ENCODE results near the gene TTC5. TPM values are rescaled to one million over a fixed set of nuclear protein-coding genes. Genes with fewer than 3 reads are reported as not detected.
"Not testable (repeated sequence)": the region's sequence is repeated elsewhere in the genome, so short reads cannot be mapped to it uniquely, and the experiment has no call there.

The TTC5 gene
- total RNA-seq, 1 donor from 2014 or later = 33.7 TPM

DNA sequence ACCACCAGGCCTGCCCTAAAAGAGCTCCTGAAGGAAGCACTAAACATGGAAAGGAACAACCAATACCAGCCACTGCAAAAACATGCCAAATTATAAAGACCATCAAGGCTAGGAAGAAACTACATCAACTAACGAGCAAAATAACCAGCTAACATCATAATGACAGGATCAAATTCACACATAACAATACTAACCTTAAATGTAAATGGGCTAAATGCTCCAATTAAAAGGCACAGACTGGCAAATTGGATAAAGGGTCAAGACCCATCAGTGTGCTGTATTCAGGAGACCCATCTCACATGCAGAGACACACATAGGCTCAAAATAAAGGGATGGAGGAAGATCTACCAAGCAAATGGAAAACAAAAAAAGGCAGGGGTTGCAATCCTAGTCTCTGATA is 23.8 kb downstream of the TTC5 start:
- H3K4me3 Mint-ChIP-seq; H3K4me1 Mint-ChIP-seq (ENCODE audit: low read depth): not testable (repeated sequence)

DNA sequence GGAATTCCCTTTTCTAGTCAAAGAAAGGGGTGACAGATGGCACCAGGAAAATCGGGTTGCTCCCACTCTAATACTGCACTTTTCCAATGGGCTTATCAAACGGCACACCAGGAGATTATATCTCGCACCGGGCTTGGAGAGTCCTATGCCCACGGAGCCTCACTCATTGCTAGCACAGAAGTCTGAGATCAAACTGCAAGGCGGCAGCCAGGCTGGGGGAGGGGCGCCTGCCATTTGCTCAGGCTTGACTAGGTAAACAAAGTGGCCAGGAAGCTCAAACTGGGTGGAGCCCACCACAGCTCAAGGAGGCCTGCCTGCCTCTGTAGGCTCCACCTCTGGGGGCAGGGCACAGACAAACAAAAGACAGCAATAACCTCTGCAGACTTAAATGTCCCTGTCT is 25.5 kb downstream of the TTC5 start:
- H3K36me3 Mint-ChIP-seq (ENCODE audit: low read depth) = peaks cover 35% of the 10 kb centered on the region
- DNase-seq (ENCODE audit: low spot score); intact Hi-C loops (cut with micrococcal nuclease); H3K4me1 Mint-ChIP-seq (ENCODE audit: low read depth); H3K27ac Mint-ChIP-seq; H3K9me3 Mint-ChIP-seq; H3K4me3 Mint-ChIP-seq; H3K27me3 Mint-ChIP-seq (ENCODE audit: insufficient read depth): not testable (repeated sequence)

More for the DNA sequence above, 23.8 kb downstream of the TTC5 start:
- H3K36me3 Mint-ChIP-seq (ENCODE audit: low read depth) = peaks cover 40% of the 10 kb centered on the region
- H3K9me3 Mint-ChIP-seq; intact Hi-C loops (cut with micrococcal nuclease); DNase-seq (ENCODE audit: low spot score); H3K27ac Mint-ChIP-seq; H3K27me3 Mint-ChIP-seq (ENCODE audit: insufficient read depth): not testable (repeated sequence)

DNA sequence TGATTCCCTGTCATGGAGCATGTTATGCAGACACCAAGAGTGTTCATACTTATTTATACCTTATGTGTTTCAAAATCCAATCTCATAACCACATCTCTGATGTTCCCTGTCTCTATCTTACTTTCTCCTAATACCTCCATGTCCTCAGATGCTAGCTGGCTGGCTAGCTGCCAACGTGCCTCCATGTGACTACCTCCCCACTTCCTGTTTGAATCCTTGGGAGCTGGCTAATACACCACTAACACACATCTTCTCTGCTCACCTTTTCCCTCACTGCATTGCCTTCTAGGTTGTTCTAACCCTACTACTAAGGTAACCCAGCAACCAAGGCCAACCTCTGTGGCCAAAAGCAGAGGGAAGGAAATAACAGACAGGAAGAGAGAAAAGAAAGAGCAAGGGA is 27.3 kb downstream of the TTC5 start:
- DNase-seq (ENCODE audit: low spot score) = no peak
- intact Hi-C loops (cut with micrococcal nuclease) = no loop called here
- no peaks in the 10 kb centered on the region for H3K27me3 Mint-ChIP-seq (ENCODE audit: insufficient read depth)
- H3K4me1 Mint-ChIP-seq (ENCODE audit: low read depth) = no peaks in the 10 kb centered on the region
- H3K27ac Mint-ChIP-seq = no peak overlapping the region
- peaks cover 25% of the 10 kb centered on the region for H3K9me3 Mint-ChIP-seq
- H3K4me3 Mint-ChIP-seq = no peak overlapping the region
- peaks cover 34% of the 10 kb centered on the region for H3K36me3 Mint-ChIP-seq (ENCODE audit: low read depth)

DNA sequence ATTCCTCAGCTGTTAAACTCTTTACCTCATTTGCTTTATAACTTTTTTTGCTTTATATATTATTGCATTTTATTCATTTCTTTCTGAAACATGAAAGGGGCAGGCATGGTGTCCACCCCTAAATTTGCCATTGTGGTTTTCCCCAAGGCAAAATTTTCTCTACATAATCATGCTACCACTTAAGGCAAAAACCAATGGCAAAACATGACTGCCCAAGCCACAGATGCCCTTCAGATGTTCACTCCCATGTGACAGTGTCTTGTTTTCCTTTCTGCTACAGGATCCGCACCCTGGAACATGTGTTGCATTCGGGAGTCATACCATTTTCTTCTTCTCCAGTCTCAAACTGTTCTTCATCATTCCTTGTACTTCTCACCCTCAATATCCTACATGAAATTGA is 28.3 kb downstream of the TTC5 start:
- intact Hi-C loops (cut with micrococcal nuclease) = no loop called here
- H3K27me3 Mint-ChIP-seq (ENCODE audit: insufficient read depth) = no peaks in the 10 kb centered on the region
- H3K36me3 Mint-ChIP-seq (ENCODE audit: low read depth) = peaks cover 27% of the 10 kb centered on the region

DNA sequence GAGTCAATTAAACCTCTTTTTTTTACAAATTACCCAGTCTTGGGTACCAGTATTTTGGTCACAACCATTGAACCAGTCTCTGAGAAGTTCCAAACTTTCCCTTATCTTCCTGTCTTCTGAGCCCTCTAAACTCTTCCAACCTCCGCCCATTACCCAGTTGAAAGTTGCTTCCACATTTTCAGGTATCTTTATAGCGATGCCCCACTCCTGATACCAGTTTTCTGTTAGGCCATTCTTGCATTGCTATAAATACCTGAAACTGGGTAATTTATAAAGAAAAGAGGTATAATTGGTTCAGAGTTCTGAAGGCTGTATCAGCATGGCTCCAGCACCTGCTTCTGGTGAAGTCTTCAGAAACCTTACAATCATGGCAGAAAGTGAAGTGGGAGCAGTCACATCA is 31.7 kb downstream of the TTC5 start:
- Mint-ChIP-seq H3K27me3 (ENCODE audit: insufficient read depth) (no peaks in the 10 kb centered on the region), H3K4me3 (no peak overlapping the region), H3K36me3 (ENCODE audit: low read depth) (peaks cover 12% of the 10 kb centered on the region), H3K4me1 (ENCODE audit: low read depth) (no peaks in the 10 kb centered on the region), H3K9me3 (peaks cover 37% of the 10 kb centered on the region), H3K27ac (no peak overlapping the region)
- no peak for DNase-seq (ENCODE audit: low spot score)
- intact Hi-C loops (cut with micrococcal nuclease) = no loop called here

More for the DNA sequence above, 28.3 kb downstream of the TTC5 start:
- Mint-ChIP-seq H3K27ac (no peak overlapping the region), H3K4me1 (ENCODE audit: low read depth) (no peaks in the 10 kb centered on the region), H3K9me3 (peaks cover 28% of the 10 kb centered on the region), H3K4me3 (no peak overlapping the region)
- DNase-seq (ENCODE audit: low spot score) = no peak

DNA sequence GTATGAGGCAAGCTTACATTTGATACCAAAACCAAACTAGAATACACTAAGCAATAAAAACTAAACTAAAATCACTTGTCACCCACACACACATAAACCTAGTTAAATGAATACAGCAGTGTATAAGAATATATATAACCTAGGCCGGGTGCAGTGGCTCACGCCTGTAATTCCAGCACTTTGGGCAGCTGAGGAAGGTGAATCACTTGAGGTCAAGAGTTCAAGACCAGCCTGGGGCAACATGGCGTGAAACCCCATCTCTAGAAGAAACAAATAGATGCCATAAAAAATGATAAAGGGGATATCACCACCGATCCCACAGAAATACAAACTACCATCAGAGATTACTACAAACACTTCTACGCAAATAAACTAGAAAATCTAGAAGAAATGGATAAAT is 41.4 kb downstream of the TTC5 start:
- H3K36me3 Mint-ChIP-seq (ENCODE audit: low read depth); DNase-seq (ENCODE audit: low spot score); H3K9me3 Mint-ChIP-seq; H3K4me3 Mint-ChIP-seq; H3K4me1 Mint-ChIP-seq (ENCODE audit: low read depth); H3K27ac Mint-ChIP-seq; intact Hi-C loops (cut with micrococcal nuclease); H3K27me3 Mint-ChIP-seq (ENCODE audit: insufficient read depth): not testable (repeated sequence)

DNA sequence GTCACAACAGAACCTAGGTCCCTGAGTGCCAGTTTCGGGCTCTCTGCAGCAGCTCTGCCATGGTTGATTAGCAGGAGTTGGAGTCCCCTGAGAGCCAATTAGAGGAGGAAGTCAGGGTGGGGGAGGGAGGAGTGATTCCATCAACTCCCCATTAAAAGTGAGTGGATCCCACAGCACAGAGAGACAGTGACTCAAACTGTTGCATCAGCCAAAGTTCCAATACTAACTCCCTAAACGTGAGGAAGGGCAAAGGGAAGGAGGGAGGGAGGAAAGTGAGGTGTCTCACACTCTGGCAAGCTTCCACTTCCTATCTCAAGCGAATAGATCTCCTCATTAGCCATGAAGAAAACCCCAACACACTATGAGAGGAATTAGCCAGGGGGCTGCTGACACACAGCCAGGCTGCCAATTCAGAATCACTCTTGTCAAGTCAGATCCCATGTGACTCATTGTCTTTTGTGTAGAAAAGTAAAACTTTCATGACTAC is 43.1 kb downstream of the TTC5 start:
- H3K4me1 Mint-ChIP-seq (ENCODE audit: low read depth) = no peaks in the 10 kb centered on the region
- no peak overlapping the region for H3K4me3 Mint-ChIP-seq
- intact Hi-C loops (cut with micrococcal nuclease) = no loop called here
- H3K27me3 Mint-ChIP-seq (ENCODE audit: insufficient read depth) = peaks cover 3% of the 10 kb centered on the region
- H3K9me3 Mint-ChIP-seq = no peaks in the 10 kb centered on the region
- no peak for DNase-seq (ENCODE audit: low spot score)
- no peaks in the 10 kb centered on the region for H3K36me3 Mint-ChIP-seq (ENCODE audit: low read depth)
- no peak overlapping the region for H3K27ac Mint-ChIP-seq

DNA sequence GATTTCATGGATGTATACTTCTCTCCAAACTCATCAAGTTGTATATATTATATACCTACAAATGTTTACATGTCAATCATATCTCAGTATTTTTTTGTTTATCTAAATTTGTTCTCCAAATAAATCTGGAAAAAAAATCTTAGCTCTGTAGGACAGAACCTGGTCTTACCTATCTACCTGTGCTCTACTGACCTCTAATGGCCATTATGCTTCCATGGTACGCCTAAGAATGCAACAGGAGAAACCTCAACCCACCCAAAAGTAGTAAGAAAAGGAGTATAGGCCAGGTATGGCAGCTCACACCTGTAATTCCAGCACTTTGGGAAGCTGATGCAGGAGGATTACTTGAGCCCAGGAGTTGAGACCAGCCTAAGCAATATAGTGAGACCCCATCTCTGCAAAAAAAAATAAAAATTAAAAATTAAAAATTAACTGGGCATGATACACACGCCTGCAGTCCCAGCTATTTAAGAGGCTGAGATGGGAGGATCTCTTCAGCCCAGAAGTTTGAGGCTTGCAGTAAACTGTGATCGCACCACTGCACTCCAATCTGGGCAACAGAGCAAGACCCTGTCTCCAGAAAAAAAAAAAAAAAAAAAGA is 58.0 kb downstream of the TTC5 start:
- no peaks in the 10 kb centered on the region for H3K27me3 Mint-ChIP-seq (ENCODE audit: insufficient read depth)
- intact Hi-C loops (cut with micrococcal nuclease) = no loop called here
- no peaks in the 10 kb centered on the region for H3K36me3 Mint-ChIP-seq (ENCODE audit: low read depth)
- no peaks in the 10 kb centered on the region for H3K9me3 Mint-ChIP-seq
- H3K27ac Mint-ChIP-seq = no peak overlapping the region
- H3K4me1 Mint-ChIP-seq (ENCODE audit: low read depth) = no peaks in the 10 kb centered on the region
- DNase-seq (ENCODE audit: low spot score) = no peak
- H3K4me3 Mint-ChIP-seq = no peak overlapping the region

Other genes starting within 250 kb of the TTC5 start
- gene OR4L1, start 245.9 kb downstream of the TTC5 start, total RNA-seq = not detected in 2 replicates
- gene OR4K17, start 195.2 kb downstream of the TTC5 start, total RNA-seq = not detected in 2 replicates
- gene OR4N5, start 167.1 kb downstream of the TTC5 start, total RNA-seq = not detected in 2 replicates
- not detected in 2 replicates for gene OR11G2, start 115.1 kb downstream of the TTC5 start, total RNA-seq
- not detected in 2 replicates for gene OR11H6, start 82.2 kb downstream of the TTC5 start, total RNA-seq
- not detected in 2 replicates for gene OR11H7, start 77.0 kb downstream of the TTC5 start, total RNA-seq
- gene OR11H4, start 66.7 kb downstream of the TTC5 start, total RNA-seq = not detected in 2 replicates
- gene CCNB1IP1, start 27.3 kb upstream of the TTC5 start, total RNA-seq = 61.2 and 72.5 TPM in 2 replicates
- gene PARP2, start 37.7 kb upstream of the TTC5 start, total RNA-seq = 32.5 and 36.6 TPM in 2 replicates
- gene TEP1, start 107.5 kb upstream of the TTC5 start, total RNA-seq = 39.3 and 41.9 TPM in 2 replicates
- gene KLHL33, start 130.2 kb upstream of the TTC5 start, total RNA-seq = 0.05 TPM in 2 replicates
- gene OSGEP, start 148.9 kb upstream of the TTC5 start, total RNA-seq = 69.6 and 77.4 TPM in 2 replicates
- 236 and 242 TPM in 2 replicates for gene APEX1, start 149.3 kb upstream of the TTC5 start, total RNA-seq
- 36.6 and 37.0 TPM in 2 replicates for gene PIP4P1, start 155.5 kb upstream of the TTC5 start, total RNA-seq
- gene PNP, start 163.5 kb upstream of the TTC5 start, total RNA-seq = 149 TPM in 2 replicates
- 0.26 and 0.29 TPM in 2 replicates for gene RNASE10, start 199.6 kb upstream of the TTC5 start, total RNA-seq